ENCODE data around the gene SPAM1.
"Not testable (repeated sequence)": the region's sequence is repeated elsewhere in the genome, so short reads cannot be mapped to it uniquely, and the experiment has no call there.

SPAM1 gene

DNA sequence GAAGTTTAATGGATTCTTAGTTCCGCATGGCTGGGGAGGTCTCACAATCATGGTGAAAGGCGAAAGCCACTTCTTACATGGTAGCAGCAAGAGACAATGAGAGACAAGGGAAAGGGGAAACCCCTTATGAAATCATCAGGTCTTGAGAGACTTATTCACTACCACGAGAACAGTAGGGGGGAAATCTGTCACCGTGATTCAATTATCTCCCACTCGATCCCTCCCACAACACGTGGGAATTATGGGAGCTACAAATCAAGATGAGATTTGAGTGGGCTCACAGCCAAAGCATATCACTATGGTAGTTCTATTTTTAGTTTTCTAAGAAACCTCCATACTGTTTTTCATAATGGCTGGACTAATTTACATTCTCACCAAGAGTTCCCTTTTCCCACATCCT is 36.7 kb downstream of the SPAM1 start:
- peak in 2 of 4 experiments; percentile 2 to 35 for DNase-seq

DNA sequence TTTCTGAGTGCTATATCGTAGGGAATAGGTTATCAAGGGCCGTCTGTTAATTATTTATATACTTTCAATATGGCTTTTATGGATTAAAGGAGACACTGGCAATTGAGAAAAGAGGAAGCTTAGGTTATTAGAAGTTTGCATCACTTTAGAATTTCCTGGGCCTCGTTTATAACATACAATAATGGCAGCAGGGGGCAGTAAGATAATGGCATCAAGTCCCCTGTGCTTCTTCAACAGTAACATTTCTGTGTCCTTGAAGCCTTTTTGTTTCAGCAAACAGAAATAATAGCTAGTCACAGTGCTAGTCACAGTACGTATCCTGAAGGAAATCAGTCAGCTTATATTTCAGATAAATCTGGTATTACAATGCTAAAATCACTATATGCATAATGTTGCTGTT is 41.9 kb downstream of the SPAM1 start:
- DNase-seq = peak in 1 of 4 experiments; percentile 3

DNA sequence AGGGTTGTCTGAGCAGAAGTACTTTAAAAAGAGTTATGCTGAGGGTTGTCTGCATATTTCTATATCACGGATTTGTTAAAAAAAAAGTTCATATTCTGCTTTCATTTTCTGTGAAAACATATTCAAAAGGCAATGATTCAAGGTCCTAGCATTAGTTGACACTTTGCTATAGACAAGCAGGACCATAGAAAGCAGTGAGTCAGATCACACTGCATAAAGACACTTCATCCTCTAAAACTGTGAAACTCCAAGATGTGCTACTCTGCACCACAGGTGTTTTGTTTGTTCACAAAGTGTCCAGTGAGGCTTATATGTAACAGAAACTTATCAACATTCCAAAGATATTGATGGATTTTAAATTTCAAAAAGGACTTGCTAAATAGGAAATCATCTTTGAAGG is 47.0 kb downstream of the SPAM1 start:
- DNase-seq = no peak

DNA sequence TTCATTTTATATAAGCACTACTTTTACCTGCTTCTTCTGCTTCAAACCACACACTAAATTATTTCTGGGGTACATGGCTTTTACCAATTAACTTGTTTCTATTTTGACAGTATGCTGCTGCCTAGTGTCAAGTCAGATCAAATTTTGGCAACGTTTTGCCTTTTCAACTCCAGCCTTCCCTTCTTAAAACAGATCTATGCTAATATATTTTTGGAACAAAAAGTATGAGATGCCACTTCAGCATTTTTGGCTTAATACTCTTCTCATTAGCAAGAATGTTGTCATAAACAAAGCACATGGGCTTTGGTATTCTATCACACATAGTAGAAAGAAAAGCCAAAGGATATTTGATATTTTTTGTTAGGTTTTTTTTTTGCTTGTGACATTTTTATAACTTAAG is 47.8 kb downstream of the SPAM1 start:
- no peak for DNase-seq

DNA sequence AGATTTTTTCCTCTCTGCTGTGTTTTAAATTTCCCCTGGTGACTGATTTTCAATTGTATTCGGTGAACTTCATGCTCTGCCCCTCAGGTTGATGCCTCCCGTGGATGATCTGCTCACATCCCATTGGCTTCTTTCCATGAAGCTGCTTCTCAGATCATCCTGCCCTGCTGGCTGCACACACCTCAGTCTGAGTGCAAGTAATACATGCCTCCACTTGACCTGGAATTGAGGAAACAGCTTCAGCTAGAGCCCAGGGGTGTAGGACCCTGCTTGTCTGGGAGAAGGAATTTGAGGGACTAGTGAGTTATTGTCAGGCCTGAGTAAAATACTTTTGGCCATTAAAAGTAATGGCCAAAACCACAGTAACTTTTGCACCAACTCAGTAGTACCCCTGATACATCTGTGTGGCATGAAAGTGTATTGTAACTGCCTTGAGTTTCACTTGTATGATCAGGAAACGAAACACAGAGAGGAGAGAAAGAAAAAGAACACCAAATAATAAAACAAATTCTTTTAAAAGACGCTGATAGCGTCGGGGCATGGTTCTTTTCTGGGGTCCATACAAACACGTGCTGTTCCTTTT is 49.4 kb downstream of the SPAM1 start:
- no peak for DNase-seq

DNA sequence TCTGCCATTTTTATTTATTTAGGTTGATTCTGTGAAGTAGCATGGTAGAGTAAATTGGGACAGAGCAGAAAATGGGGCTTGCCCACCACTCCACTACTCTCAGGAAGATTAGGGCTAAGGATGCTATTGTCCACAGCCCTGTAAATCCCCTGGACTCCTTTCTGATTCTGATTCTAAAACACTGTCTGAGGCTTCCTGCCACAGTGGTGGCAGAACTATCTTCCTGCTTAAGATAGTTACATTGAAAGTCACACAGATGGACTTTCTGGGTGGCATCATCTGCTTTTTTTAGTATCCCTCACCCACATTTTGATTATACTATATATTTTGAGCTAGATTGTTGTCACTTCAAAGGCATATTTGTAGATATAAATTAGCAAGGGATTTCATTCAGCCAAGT is 50.0 kb downstream of the SPAM1 start:
- DNase-seq = no peak

DNA sequence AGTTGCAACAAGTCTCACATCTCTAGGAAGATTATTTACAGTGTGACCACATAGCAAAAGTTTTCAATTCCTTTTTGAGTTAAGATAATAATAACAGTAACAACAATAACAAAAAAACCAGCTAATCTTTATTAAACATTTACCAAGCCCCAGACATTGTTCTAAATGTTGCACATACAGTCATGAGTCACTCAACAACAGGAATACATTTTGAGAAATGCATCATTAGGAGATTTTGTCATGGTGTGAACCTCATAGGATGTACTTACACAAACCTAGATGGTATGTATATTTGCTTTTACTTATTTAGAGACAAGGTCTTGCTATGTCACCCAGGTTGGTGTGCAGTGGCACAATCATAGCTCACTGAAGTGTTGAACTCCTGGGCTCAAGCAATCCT is 52.0 kb downstream of the SPAM1 start:
- no peak for DNase-seq

DNA sequence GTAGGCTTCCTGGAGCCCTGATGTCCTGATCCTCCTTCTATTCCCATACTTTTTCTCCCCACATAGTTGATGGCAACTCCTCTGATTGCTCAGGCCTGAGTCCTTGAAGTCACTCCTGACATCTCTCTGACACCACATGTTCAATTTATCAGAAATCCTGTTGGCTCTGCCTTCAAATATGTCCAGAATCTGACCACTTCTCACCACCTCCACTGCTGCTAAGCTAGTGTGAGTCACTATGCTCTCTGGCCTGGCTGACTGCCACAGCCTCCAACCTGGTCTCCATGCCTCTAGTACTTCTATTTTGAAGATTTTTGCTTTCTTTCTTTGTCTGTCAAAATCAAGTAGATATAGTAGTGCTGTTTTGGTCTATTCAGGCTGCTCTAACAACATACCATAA is 54.8 kb downstream of the SPAM1 start:
- DNase-seq = no peak

DNA sequence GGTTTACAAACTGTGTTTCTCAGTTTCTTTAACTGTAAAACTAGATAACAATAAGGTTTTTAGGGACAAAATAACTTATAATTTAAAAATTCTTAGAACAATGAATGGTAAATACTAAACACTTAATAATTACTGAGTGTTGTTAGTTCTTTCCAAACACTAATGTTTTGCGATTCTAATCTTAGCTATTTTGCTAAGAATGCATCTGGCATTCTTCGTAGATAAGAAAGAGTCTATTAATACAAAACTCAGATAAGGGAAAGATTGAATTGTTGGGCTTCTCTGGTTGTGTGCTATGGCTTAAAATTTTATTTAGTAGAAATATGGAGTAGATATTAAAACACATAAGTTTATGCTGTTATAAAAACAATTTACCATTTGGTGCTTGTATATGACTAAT is 62.4 kb downstream of the SPAM1 start:
- no peak for DNase-seq

DNA sequence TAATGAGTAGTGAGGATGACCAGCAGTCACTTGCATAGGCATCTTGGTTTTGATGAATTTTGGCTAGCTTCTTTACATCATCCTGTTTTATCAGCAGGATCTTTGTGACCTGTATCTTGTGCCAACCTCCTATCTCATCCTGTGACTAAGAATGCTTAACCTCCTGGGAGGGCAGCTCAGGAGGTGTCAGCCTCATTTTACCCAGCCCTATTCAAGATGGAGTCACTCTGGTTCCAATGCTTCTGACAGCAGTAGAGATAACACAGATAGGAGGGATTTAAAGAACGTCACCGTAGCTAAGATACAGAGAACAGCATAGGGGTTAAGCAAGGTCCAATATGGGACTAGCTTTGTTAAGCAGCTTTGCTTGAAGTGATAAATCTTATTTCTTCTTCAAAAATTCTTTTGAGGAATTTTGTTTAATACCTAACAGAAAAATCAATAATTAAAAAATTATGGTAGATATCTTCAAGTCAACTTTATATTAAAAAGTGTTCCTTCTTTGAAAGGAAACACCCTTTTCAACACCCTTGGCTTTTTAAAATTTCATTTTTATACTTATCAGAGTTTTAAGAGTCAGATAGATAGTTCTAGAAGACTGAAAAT is 68.0 kb downstream of the SPAM1 start:
- no peak for DNase-seq

DNA sequence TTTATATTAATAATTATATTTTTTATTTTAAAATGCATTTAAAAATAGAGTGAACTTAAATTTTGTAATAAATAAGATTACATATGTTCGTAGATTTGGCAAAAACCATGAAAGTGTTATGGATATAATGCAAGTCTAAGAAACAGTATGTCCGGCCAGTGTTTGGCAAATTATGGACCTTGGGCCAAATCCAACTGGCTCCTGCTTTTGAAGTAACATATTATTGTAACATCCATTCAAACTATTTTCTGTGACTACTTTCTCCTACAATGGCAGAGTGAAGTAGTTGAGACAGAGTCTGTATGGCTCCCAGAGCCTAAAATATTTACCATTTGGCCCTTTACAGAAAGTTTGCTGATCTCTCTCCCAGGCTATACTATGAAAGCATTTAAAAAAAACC is 69.0 kb downstream of the SPAM1 start:
- no peak for DNase-seq

DNA sequence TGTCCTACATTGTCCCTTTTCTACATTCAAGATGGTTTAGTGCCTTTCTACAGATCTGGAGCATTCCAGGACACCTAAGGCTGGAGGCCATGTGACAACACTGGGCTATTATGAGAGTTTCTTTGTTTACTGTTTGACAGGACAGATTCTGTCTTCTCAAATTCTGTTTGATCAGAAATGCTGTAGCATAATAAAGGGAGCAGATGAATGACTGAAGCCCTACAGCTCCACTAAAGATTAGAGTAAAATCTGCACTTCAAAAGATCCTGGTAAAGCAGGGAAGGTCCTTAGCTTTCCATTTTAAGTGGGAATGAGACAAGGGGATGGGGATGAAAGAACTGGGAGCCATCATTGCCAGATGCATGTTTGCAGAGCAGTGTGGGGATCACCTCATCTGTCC is 69.4 kb downstream of the SPAM1 start:
- no peak for DNase-seq

DNA sequence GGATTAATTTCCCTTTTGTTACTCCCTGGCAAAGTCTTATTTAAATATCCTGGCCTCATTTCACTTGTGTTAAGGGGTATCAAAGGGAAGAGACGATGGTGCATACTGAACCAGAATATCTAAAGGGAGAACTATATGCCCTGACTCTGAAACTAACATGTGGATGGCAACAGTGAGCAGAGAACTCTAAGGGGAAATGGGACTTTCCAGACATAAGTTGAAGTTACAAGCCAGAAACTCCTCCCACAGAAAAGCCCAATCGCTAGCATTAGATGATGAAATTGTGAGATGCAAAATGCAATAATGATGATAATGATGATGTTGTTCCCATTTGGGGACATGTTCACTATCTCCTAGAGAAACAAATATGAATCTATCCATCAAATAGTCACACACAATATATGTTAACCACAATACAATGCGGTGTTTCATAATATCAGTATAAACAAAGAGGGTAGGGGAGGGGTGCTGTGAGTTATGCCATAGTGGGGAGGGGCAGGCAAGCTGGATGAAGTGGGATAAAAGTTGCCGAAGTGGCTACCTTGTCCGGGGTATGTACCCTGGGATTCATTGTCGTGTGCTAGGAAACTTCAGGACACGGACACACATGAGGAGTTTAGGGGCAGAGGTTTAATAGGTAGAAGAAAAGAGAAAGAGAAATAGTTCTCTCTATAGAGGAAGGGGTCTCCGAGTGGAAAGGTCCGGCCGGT is 70.7 kb downstream of the SPAM1 start:
- no peak for DNase-seq

DNA sequence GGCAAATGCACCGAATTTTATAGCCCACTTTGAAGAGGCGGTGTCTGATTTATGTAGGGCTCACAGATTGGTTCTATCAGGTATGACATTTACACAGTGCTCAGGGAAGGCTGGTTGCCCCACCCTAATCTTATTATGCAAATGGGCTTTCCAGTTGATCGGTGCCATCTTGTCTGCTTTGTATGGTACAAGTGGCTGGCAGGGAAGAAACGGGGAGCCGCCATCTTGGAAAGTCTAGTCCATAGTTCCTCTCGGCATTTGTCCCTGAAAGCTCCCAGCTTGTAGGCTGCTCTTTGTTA is 71.2 kb downstream of the SPAM1 start:
- DNase-seq = no peak

DNA sequence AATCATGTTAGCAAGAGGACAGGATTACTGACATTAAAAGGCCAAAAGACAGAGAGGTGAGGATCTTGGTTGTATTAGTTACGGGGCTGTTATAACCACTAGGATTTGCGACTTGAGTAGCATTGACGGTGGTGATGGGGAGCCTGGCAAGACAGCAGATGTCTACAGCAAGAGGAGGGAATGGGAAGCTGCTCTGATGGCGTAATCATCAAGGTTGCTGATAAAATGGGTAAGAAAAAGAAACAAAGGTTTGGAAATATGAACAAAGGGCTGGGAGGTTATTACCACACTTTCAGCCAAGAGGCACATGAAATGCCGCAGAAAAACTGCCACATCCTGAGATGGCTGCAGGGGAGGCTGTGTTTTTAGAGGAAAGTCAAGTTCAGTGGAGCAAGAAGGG is 73.9 kb downstream of the SPAM1 start:
- no peak for DNase-seq

DNA sequence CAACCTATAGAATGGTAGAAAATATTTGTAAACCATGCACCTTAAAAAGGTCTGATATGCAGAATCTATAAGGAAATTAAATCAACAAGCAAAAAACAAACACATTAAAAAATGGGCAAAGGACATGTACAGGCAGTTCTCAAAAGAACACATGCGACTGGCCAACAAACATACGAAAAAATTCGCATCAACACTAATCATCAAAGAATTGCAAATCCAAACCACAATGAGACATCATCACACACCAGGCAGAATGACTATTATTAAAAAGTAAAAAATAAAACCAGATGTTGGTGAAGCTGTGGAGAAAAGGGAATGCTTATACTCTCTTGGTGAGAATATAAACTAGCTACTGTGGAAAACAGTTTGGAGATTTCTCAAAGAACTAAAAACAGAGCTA is 74.7 kb downstream of the SPAM1 start:
- DNase-seq = no peak

DNA sequence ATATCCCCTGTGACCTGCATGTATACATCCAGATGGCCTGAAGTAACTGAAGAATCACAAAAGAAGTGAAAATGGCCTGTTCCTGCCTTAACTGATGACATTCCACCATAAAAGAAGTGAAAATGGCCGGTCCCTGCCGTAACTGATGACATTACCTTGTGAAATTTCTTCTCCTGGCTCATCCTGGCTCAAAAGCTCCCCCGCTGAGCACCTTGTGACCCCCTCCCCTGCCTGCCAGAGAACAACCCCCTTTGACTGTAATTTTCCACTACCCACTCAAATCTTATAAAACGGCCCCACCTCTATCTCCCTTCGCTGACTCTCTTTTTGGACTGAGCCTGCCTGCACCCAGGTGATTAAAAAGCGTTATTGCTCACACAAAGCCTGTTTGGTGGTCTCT is 83.3 kb downstream of the SPAM1 start:
- DNase-seq = not testable (repeated sequence)

DNA sequence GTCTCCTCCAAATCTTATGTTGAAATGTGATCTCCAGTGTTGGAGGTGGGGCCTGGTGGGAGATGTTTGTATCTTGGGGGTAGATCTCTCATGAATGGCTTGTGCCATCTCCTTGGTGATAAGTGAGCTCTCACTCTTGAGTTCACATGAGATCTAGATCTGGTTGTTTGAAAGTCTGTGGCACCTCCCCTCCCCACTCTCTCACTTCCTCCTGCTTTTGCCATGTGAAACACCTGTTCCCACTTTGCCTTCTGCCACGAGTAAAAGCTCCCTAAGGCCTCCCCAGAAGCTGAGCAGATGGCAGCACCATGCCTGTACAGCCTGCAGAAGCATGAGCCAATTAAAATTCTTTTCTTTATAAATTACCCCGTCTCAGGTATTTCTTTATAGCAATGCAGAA is 84.3 kb downstream of the SPAM1 start:
- no peak for DNase-seq
